GM12878 (cell line): ENCODE data around the gene TRIP4. TPM values are rescaled to one million over a fixed set of nuclear protein-coding genes. Genes with fewer than 3 reads are reported as not detected.
A peak's percentile ranks its signal among the peaks of the same experiment; 100 is the strongest.

Experiments used
- BRCA1 ChIP-seq: IDR thresholded peaks from 2 replicates; pipeline ENCODE4 v1.6.1; 2011; ENCODE audit warnings: low read depth, low read length, improper control_type of control experiment
- DPF2 ChIP-seq: fragments of 450-650 bp; IDR thresholded peaks from 2 replicates; pipeline ENCODE4 v1.6.1; 2017; ENCODE audit warnings: mild to moderate bottlenecking
- E2F4 ChIP-seq: IDR thresholded peaks from 2 replicates; pipeline ENCODE4 v1.6.1; 2012; ENCODE audit warnings: low read depth, low read length, improper control_type of control experiment
- EGR1 ChIP-seq, 2 experiments: IDR thresholded peaks; 1 replicate in 1 of 2; 2 replicates in 1 of 2; pipeline ENCODE4 v1.6.1; 2011 to 2012; ENCODE audit warnings: low read depth in 2 of 2, low read length in 2 of 2, borderline replicate concordance in 1 of 2, mild to moderate bottlenecking in 1 of 2, moderate library complexity in 1 of 2
- IKZF2 ChIP-seq, 2 experiments: fragments of 450-650 bp; IDR thresholded peaks; 2 replicates each; pipeline ENCODE4 v1.6.1; 2017; ENCODE audit warnings: mild to moderate bottlenecking in 2 of 2, moderate library complexity in 2 of 2
- IRF4 ChIP-seq: IDR thresholded peaks from 2 replicates; pipeline ENCODE4 v1.6.1; 2011; ENCODE audit warnings: low read depth, low read length
- MTA2 ChIP-seq: fragments of 450-650 bp; IDR thresholded peaks from 2 replicates; pipeline ENCODE4 v1.6.1; 2016; ENCODE audit warnings: low read depth, mild to moderate bottlenecking, moderate library complexity
- NFYA ChIP-seq: IDR thresholded peaks from 2 replicates; pipeline ENCODE4 v1.6.1; 2011; ENCODE audit warnings: low read depth, mild to moderate bottlenecking, low read length, improper control_type of control experiment, borderline replicate concordance
- NR2C2 ChIP-seq: IDR thresholded peaks from 2 replicates; pipeline ENCODE4 v1.6.1; 2011; ENCODE audit warnings: borderline replicate concordance, low read depth; ENCODE audit not compliant: control insufficient read depth, insufficient read length
- NR2F1 ChIP-seq: fragments of 450-650 bp; conservative IDR thresholded peaks from 2 replicates; pipeline ENCODE4 v1.6.1; 2017; ENCODE audit warnings: mild to moderate bottlenecking
- PKNOX1 ChIP-seq: fragments of 450-650 bp; IDR thresholded peaks from 2 replicates; pipeline ENCODE4 v1.6.1; 2016; ENCODE audit warnings: mild to moderate bottlenecking
- RB1 ChIP-seq: fragments of 450-650 bp; formaldehyde crosslinking; IDR thresholded peaks from 2 replicates; pipeline ENCODE4 v1.6.1; 2017; ENCODE audit warnings: mild to moderate bottlenecking, borderline replicate concordance
- SIN3A ChIP-seq: IDR thresholded peaks from 2 replicates; pipeline ENCODE4 v1.6.1; 2012; ENCODE audit warnings: low read depth, low read length, improper control_type of control experiment
- SREBF1 ChIP-seq: IDR thresholded peaks from 2 replicates; pipeline ENCODE4 v1.6.1; 2012; ENCODE audit warnings: mild to moderate bottlenecking, low read length
- SRF ChIP-seq, 2 experiments: IDR thresholded peaks; 2 replicates each; pipeline ENCODE4 v1.6.1; 2011; ENCODE audit warnings: low read depth in 2 of 2, low read length in 2 of 2, mild to moderate bottlenecking in 1 of 2, moderate library complexity in 1 of 2
- STAT3 ChIP-seq: IDR thresholded peaks from 2 replicates; pipeline ENCODE4 v1.6.1; 2011; ENCODE audit warnings: low read depth, low read length, improper control_type of control experiment
- USF1 ChIP-seq: IDR thresholded peaks from 2 replicates; pipeline ENCODE4 v1.6.1; 2011; ENCODE audit warnings: borderline replicate concordance, low read depth, mild to moderate bottlenecking, moderate library complexity, mixed read lengths, low read length; ENCODE audit not compliant: insufficient read depth; ENCODE audit errors: extremely low read length
- ZBTB33 ChIP-seq: fragments of 450-650 bp; IDR thresholded peaks from 2 replicates; pipeline ENCODE4 v1.6.1; 2017; ENCODE audit warnings: mild to moderate bottlenecking
- ZBTB40 ChIP-seq: fragments of 450-650 bp; IDR thresholded peaks from 2 replicates; pipeline ENCODE4 v1.6.1; 2016; ENCODE audit warnings: mild to moderate bottlenecking, moderate library complexity, borderline replicate concordance
- polyA plus RNA-seq, 11 experiments: library from polyadenylated mRNA; depleted of rRNA in 4 of 11; unstranded in 6 of 11; stranded (reverse) in 5 of 11; fragments of >200 nt; fragmentation: Nextera tagmentation in 4 of 11; fragmentation: Illumina TruSeq in 1 of 11; extraction: Ambion mirVana in 4 of 11; extraction: Trizol in 1 of 11; gene quantifications; 1 replicate in 1 of 11; 2 replicates in 10 of 11; pipeline versions ENCODE4 v1.2.1 to v1.2.3, GENCODE V29; 2011 to 2016; ENCODE audit warnings: inconsistent platforms in 2 of 11, missing spikeins in 2 of 11, low read depth in 1 of 11
- total RNA-seq, 4 experiments: library from RNA; depleted of rRNA in 3 of 4; stranded (reverse); fragments of >200 nt in 3 of 4; fragmentation: Illumina TruSeq in 1 of 4; extraction: Trizol in 1 of 4; gene quantifications; 2 replicates each; pipeline versions ENCODE4 v1.2.1 to v1.2.3, GENCODE V29; 2013 to 2021

Gene TRIP4
- total and polyA plus RNA-seq, 10 of the 15 experiments (the other 5 are each of a cell fraction or from before 2014, with no cell fraction given) = 6.4 to 24.5 (median 20.0) TPM

GRCh38 chr15:64355944-64356709, 31.5 kb upstream of the TRIP4 start, which contains the start of gene CSNK1G1 (continued):
- TF ChIP-seq ZBTB33 (no peak), NR2F1 (no peak), MTA2 (peak; percentile 86), PKNOX1 (peak; percentile 47; the same call in 1 of the 2 replicates), SREBF1 (peak; percentile 57; the same call in 1 of the 2 replicates), DPF2 (no peak), NFYA (no peak), SIN3A (peak; percentile 97), NR2C2 (peak; percentile 83), SRF (IDR thresholded peaks at IDR 0.05; ENCODE audit: low read depth in 2 of 2, low read length in 2 of 2) (peak; percentile 47 to 69; a peak in 2 of 4 replicates), ZBTB40 (peak; percentile 95), IRF4 (peak; percentile 60; the same call in 1 of the 2 replicates), E2F4 (no peak), STAT3 (no peak), BRCA1 (no peak), RB1 (no peak), USF1 (no peak), EGR1 (IDR thresholded peaks at IDR 0.05; ENCODE audit: borderline replicate concordance in 1 of 2, low read depth in 2 of 2, low read length in 2 of 2) (peak; percentile 45 to 86), IKZF2 (IDR thresholded peaks at IDR 0.05) (peak; percentile 48 to 59; a peak in 3 of 4 replicates)
